ENCODE measurements around the gene CC2D2A. TPM values are rescaled to one million over a fixed set of nuclear protein-coding genes. Genes with fewer than 3 reads are reported as not detected.

CC2D2A gene
- total RNA-seq, 3 donors from 2014 or later = 10.7 to 22.9 (median 14.9) TPM

- no peak for DNase-seq (ENCODE audit: low spot score in 2 of 2)
- no peaks in the 10 kb centered on the region for H3K36me3 ChIP-seq
- no peaks in the 10 kb centered on the region for H3K4me1 ChIP-seq
- TF ChIP-seq POLR2A (IDR thresholded peaks at IDR 0.05) (no peak), CTCF (IDR thresholded peaks at IDR 0.05) (no peak), POLR2AphosphoS5 (IDR thresholded peaks at IDR 0.05) (no peak)
- H3K27me3 ChIP-seq = no peaks in the 10 kb centered on the region
- no peak overlapping the region for H3K27ac ChIP-seq
- H3K9me3 ChIP-seq = no peaks in the 10 kb centered on the region
- H3K4me3 ChIP-seq = no peak overlapping the region
- intact Hi-C loops (cut with DNase I; ENCODE audit: low total_unique reads) = no loop called here
Observed at GRCh38 chr4:15536552-15537499, 67.1 kb downstream of the CC2D2A start.

- intact Hi-C loops (cut with DNase I; ENCODE audit: low total_unique reads) = no loop called here
- Histone ChIP-seq H3K36me3 (peaks cover 4% of the 10 kb centered on the region), H3K4me3 (no peak overlapping the region), H3K4me1 (no peaks in the 10 kb centered on the region), H3K27me3 (no peaks in the 10 kb centered on the region), H3K9me3 (no peaks in the 10 kb centered on the region), H3K27ac (no peak overlapping the region)
- TF ChIP-seq POLR2A (IDR thresholded peaks at IDR 0.05) = no peak
- TF ChIP-seq CTCF (IDR thresholded peaks at IDR 0.05) = no peak
- TF ChIP-seq POLR2AphosphoS5 (IDR thresholded peaks at IDR 0.05) = no peak
- DNase-seq (ENCODE audit: low spot score in 2 of 2) = no peak
Observed at GRCh38 chr4:15541941-15542340, 72.3 kb downstream of the CC2D2A start.

GRCh38 chr4:15542760-15543159 lies 73.1 kb downstream of the CC2D2A start:
- Histone ChIP-seq H3K27ac (no peak overlapping the region), H3K9me3 (no peaks in the 10 kb centered on the region), H3K27me3 (no peaks in the 10 kb centered on the region), H3K4me1 (no peaks in the 10 kb centered on the region), H3K4me3 (no peak overlapping the region), H3K36me3 (peaks cover 4% of the 10 kb centered on the region)
- TF ChIP-seq POLR2AphosphoS5 (IDR thresholded peaks at IDR 0.05) (no peak), POLR2A (IDR thresholded peaks at IDR 0.05) (no peak), CTCF (IDR thresholded peaks at IDR 0.05) (no peak)
- intact Hi-C loops (cut with DNase I; ENCODE audit: low total_unique reads) = no loop called here
- DNase-seq (ENCODE audit: low spot score in 2 of 2) = no peak

- Histone ChIP-seq H3K27me3 (no peaks in the 10 kb centered on the region), H3K9me3 (no peaks in the 10 kb centered on the region), H3K27ac (no peak overlapping the region), H3K4me1 (no peaks in the 10 kb centered on the region), H3K4me3 (no peak overlapping the region), H3K36me3 (peaks cover 4% of the 10 kb centered on the region)
- no peak for TF ChIP-seq POLR2AphosphoS5 (IDR thresholded peaks at IDR 0.05)
- TF ChIP-seq CTCF (IDR thresholded peaks at IDR 0.05) = no peak
- intact Hi-C loops (cut with DNase I; ENCODE audit: low total_unique reads) = no loop called here
- DNase-seq (ENCODE audit: low spot score in 2 of 2) = no peak
Observed at GRCh38 chr4:15543537-15544247, 74.0 kb downstream of the CC2D2A start.

GRCh38 chr4:15544248-15544729 lies 74.6 kb downstream of the CC2D2A start:
- intact Hi-C loops (cut with DNase I; ENCODE audit: low total_unique reads) = no loop called here
- Histone ChIP-seq H3K4me3 (no peak overlapping the region), H3K27me3 (no peaks in the 10 kb centered on the region), H3K9me3 (no peaks in the 10 kb centered on the region), H3K4me1 (no peaks in the 10 kb centered on the region), H3K27ac (no peak overlapping the region), H3K36me3 (peaks cover 4% of the 10 kb centered on the region)
- no peak for TF ChIP-seq POLR2AphosphoS5 (IDR thresholded peaks at IDR 0.05)
- no peak for TF ChIP-seq POLR2A (IDR thresholded peaks at IDR 0.05)
- TF ChIP-seq CTCF (IDR thresholded peaks at IDR 0.05) = no peak
- DNase-seq (ENCODE audit: low spot score in 2 of 2) = no peak
